K562 (cell line): Measurements from ENCODE around the gene ZNF462.

ENCODE experiments used
- BRD4 ChIP-seq: fragments of 200-600 bp; sonication (generic); IDR thresholded peaks from 2 replicates; pipeline ENCODE4 v1.6.1; 2017; ENCODE audit warnings: inconsistent platforms
- CTCF ChIP-seq, 3 experiments: IDR thresholded peaks in 2 of 3; conservative IDR thresholded peaks in 1 of 3; 2 replicates each; pipeline ENCODE4 v1.5.1; 2011 to 2012; ENCODE audit warnings: low read length in 3 of 3, mild to moderate bottlenecking in 3 of 3, control low read depth in 2 of 3, improper control_type of control experiment in 1 of 3, inconsistent platforms in 1 of 3, low read depth in 1 of 3, mixed read lengths in 1 of 3, moderate library complexity in 1 of 3; ENCODE audit not compliant: insufficient read depth in 2 of 3
- ELF1 ChIP-seq: fragments of 200-800 bp; sonication (Bioruptor generic); IDR thresholded peaks from 2 replicates; pipeline ENCODE4 v1.6.1; 2016; ENCODE audit warnings: missing genetic modification characterization, missing compliant biosample characterization
- GTF2F1 ChIP-seq: IDR thresholded peaks from 2 replicates; pipeline ENCODE4 v1.6.1; 2011; ENCODE audit warnings: low read depth, low read length, improper control_type of control experiment
- NFYB ChIP-seq: IDR thresholded peaks from 2 replicates; pipeline ENCODE4 v1.6.1; 2011; ENCODE audit warnings: mild to moderate bottlenecking, moderate library complexity; ENCODE audit not compliant: insufficient read length; ENCODE audit errors: extremely low read depth
- POLR2A ChIP-seq: fragments of 450-650 bp; conservative IDR thresholded peaks from 2 replicates; pipeline ENCODE4 v1.6.1; 2016
- RFX1 ChIP-seq: fragments of 450-650 bp; IDR thresholded peaks from 2 replicates; pipeline ENCODE4 v1.6.1; 2016; ENCODE audit warnings: mild to moderate bottlenecking, moderate library complexity
- SMAD3 ChIP-seq: fragments of 450-650 bp; formaldehyde crosslinking; conservative IDR thresholded peaks from 2 replicates; pipeline ENCODE4 v1.4.0; 2020; ENCODE audit warnings: mild to moderate bottlenecking
- SP2 ChIP-seq: IDR thresholded peaks from 2 replicates; pipeline ENCODE4 v1.6.1; 2011; ENCODE audit warnings: mild to moderate bottlenecking, low read depth, low read length, moderate library complexity; ENCODE audit not compliant: poor library complexity, severe bottlenecking; ENCODE audit errors: extremely low read depth
- SRF ChIP-seq, 2 experiments: fragments of 250-450, 450-650 bp in 1 of 2; sonication (Bioruptor Pico) in 1 of 2; sonication (generic) in 1 of 2; formaldehyde crosslinking; IDR thresholded peaks; 2 replicates each; pipeline versions ENCODE4 v1.5.0 to v1.5.1; 2020 to 2022; ENCODE audit warnings: mild to moderate bottlenecking in 1 of 2, missing genetic modification reagents in 1 of 2
- USF1 ChIP-seq: sonication (generic); formaldehyde crosslinking; IDR thresholded peaks from 2 replicates; pipeline ENCODE4 v1.9.0; 2022; ENCODE audit warnings: mild to moderate bottlenecking, missing genetic modification reagents
- ZBTB43 ChIP-seq: sonication (generic); formaldehyde crosslinking; IDR thresholded peaks from 2 replicates; pipeline ENCODE4 v1.8.0; 2023; ENCODE audit warnings: mild to moderate bottlenecking, missing genetic modification reagents
- ZNF511 ChIP-seq: sonication (generic); formaldehyde crosslinking; IDR thresholded peaks from 2 replicates; pipeline ENCODE4 v1.8.0; 2022; ENCODE audit warnings: mild to moderate bottlenecking, missing genetic modification reagents
- ZNF592 ChIP-seq: fragments of 450-650 bp; IDR thresholded peaks from 2 replicates; pipeline ENCODE4 v1.6.1; 2017; ENCODE audit warnings: antibody characterized with exemption, mild to moderate bottlenecking

GRCh38 chr9:106964329-106964728 is 101.4 kb downstream of the ZNF462 start:
- TF ChIP-seq SMAD3 (CRISPR knock-in tag) (no peak), ELF1 (no peak), RFX1 (no peak), SP2 (no peak), ZNF592 (no peak), CTCF (IDR thresholded peaks at IDR 0.05 in 2 of 3, conservative IDR thresholded peaks at IDR 0.05 in 1 of 3; ENCODE audit: insufficient read depth in 2 of 3, low read depth in 1 of 3, low read length in 3 of 3) (no peak), POLR2A (no peak), GTF2F1 (no peak), ZNF511 (no peak), BRD4 (no peak), USF1 (no peak), ZBTB43 (CRISPR knock-in tag) (no peak), NFYB (no peak), SRF (CRISPR knock-in tag; IDR thresholded peaks at IDR 0.05) (no peak)
